ENCODE data around the gene ST8SIA6.

- TF ChIP-seq CTCF (IDR thresholded peaks at IDR 0.05) (no peak), POLR2A (IDR thresholded peaks at IDR 0.05) (no peak), EP300 (IDR thresholded peaks at IDR 0.05) (no peak), POLR2AphosphoS5 (IDR thresholded peaks at IDR 0.05) (no peak)
Observed at GRCh38 chr10:17272648-17273047, 181.7 kb downstream of the ST8SIA6 start.

All from sigmoid colon (tissue), 4 donors.